Stromal cell of bone marrow (primary cell): ENCODE data around the gene COL16A1.

Experiments
- DNase-seq: peaks from one replicate; pipeline ENCODE4 v3.0.0-alpha.2; 2012; ENCODE audit warnings: low read depth

The COL16A1 gene

GRCh38 chr1:31683997-31684396 is 19.8 kb downstream of the COL16A1 start:
- DNase-seq: no peak

GRCh38 chr1:31681415-31681814 is 22.4 kb downstream of the COL16A1 start:
- no peak for DNase-seq

- no peak for DNase-seq
Measured at GRCh38 chr1:31679676-31680230, 24.1 kb downstream of the COL16A1 start.

- no peak for DNase-seq
Measured at GRCh38 chr1:31679091-31679490, 24.7 kb downstream of the COL16A1 start.

- no peak for DNase-seq
Measured at GRCh38 chr1:31678681-31679080, 25.1 kb downstream of the COL16A1 start.

GRCh38 chr1:31677949-31678348 is 25.9 kb downstream of the COL16A1 start:
- no peak for DNase-seq

GRCh38 chr1:31677401-31677800 is 26.4 kb downstream of the COL16A1 start:
- no peak for DNase-seq

- no peak for DNase-seq
Measured at GRCh38 chr1:31675756-31676155, 28.1 kb downstream of the COL16A1 start.

GRCh38 chr1:31675161-31675560 is 28.7 kb downstream of the COL16A1 start:
- no peak for DNase-seq

GRCh38 chr1:31674626-31675025 is 29.2 kb downstream of the COL16A1 start:
- DNase-seq: no peak

- no peak for DNase-seq
Measured at GRCh38 chr1:31673433-31673832, 30.4 kb downstream of the COL16A1 start.

- DNase-seq: no peak
Measured at GRCh38 chr1:31672986-31673385, 30.8 kb downstream of the COL16A1 start.

- DNase-seq: no peak
Measured at GRCh38 chr1:31671561-31672201, 32.1 kb downstream of the COL16A1 start.

- DNase-seq: no peak
Measured at GRCh38 chr1:31671147-31671546, 32.7 kb downstream of the COL16A1 start.

GRCh38 chr1:31670593-31670964 is 33.2 kb downstream of the COL16A1 start:
- DNase-seq: no peak

GRCh38 chr1:31669786-31670592 is 33.8 kb downstream of the COL16A1 start:
- DNase-seq: no peak

GRCh38 chr1:31669433-31669785 is 34.4 kb downstream of the COL16A1 start:
- no peak for DNase-seq

- no peak for DNase-seq
Measured at GRCh38 chr1:31668303-31668883, 35.4 kb downstream of the COL16A1 start.

- DNase-seq: no peak
Measured at GRCh38 chr1:31667065-31667785, 36.6 kb downstream of the COL16A1 start.

- DNase-seq: no peak
Measured at GRCh38 chr1:31666263-31666963, 37.4 kb downstream of the COL16A1 start.

- no peak for DNase-seq
Measured at GRCh38 chr1:31665234-31665878, 38.5 kb downstream of the COL16A1 start.
